ENCODE data around the gene AGAP3.

AGAP3 gene

DNA sequence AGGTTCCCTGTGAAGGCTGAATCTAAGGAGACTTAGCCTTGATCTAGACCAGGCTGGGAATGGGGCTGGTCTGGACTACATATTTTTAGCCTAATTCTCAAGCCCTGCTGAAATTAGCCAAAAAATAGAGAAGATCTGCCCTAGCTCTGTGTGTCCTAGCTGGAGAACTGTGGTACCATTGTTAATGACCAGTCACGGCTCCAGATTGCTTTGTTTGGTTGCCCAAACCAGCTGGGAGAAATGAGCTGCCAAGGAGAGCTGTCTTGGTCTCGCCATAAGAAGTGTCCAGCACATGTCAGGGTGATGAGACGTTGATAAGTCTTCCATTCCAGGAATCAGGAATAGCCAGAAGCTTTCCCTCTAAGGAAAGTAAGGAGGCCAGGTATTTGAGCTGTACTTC is 60.5 kb downstream of the AGAP3 start:
- FAIRE-seq (no peak), DNase-seq (ENCODE audit: insufficient read length, low spot score) (no peak)
- no peak for TF ChIP-seq CTCF (IDR thresholded peaks at IDR 0.05; ENCODE audit: insufficient read depth, missing control alignments)

DNA sequence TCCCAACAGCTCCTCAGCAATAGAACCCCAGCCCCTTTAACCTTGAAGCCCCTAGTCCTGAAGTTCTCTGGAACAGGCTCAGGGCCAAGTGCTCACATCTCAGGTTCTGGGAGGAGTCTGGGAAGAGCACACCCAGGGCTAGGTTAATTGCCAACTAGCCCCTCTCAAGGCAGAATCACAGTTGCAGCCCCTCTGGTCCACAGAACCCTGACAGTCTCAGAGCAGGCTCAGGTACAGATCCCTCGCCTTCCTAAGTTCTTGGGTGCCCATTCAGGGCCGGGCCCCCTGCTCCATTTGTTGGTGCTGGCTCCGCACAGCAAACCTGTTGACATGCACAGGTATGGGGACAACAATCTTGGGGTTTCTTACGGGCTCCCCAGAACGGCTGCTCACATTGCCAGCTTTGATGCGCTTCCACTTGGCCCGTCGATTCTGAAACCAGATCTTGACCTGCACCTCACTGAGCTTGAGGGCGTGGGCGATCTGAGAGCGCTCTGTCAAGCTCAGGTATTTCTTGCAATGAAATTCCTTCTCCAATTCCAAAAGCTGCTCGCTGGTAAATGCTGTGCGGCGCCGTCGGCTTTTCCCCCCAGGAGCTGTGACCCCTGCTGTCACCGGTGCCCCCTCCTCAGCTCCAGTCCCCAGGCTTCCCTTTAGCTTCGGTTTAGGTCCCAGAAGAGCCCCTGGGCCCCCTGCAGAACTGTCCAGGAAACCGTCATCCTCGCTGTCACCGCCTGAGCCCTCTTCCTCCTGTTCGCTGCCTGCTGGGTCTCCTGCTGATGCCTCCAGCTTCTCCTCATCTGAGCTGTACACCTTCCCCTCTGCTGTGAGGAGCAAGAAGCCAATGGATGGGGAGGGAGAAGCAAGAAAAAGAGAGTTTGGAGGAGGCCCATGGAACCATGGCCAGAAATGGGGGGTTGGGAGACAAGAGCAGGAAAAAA is 62.3 kb downstream of the AGAP3 start:
- TF ChIP-seq CTCF (IDR thresholded peaks at IDR 0.05; ENCODE audit: insufficient read depth, missing control alignments), result no peak
- FAIRE-seq, result no peak
- DNase-seq (ENCODE audit: insufficient read length, low spot score), result no peak

DNA sequence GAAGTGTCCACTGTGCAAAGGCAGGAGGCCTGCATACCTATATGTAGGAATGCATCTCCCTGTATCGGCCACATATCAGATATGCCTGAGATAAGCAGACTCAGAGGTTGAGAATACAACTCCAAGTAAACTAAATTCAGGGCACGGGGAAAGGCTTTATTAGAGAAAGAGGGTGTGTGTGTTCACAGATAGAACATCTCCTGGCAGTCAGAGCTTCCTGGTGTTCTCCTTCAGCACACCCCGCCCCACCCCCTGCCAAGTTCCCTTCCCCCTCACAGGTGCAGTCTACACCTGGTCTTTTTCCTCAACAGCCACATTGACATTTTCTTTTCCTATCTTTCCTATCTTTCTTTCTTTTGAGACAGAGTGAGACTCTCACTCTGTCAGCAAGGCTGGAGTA is 64.1 kb downstream of the AGAP3 start:
- FAIRE-seq (no peak), DNase-seq (ENCODE audit: insufficient read length, low spot score) (no peak)
- TF ChIP-seq CTCF (IDR thresholded peaks at IDR 0.05; ENCODE audit: insufficient read depth, missing control alignments), result no peak

GRCh38 chr7:151152643-151153513 is 66.6 kb downstream of the AGAP3 start:
- DNase-seq (ENCODE audit: insufficient read length, low spot score) (no peak), FAIRE-seq (no peak)
- no peak for TF ChIP-seq CTCF (IDR thresholded peaks at IDR 0.05; ENCODE audit: insufficient read depth, missing control alignments)

DNA sequence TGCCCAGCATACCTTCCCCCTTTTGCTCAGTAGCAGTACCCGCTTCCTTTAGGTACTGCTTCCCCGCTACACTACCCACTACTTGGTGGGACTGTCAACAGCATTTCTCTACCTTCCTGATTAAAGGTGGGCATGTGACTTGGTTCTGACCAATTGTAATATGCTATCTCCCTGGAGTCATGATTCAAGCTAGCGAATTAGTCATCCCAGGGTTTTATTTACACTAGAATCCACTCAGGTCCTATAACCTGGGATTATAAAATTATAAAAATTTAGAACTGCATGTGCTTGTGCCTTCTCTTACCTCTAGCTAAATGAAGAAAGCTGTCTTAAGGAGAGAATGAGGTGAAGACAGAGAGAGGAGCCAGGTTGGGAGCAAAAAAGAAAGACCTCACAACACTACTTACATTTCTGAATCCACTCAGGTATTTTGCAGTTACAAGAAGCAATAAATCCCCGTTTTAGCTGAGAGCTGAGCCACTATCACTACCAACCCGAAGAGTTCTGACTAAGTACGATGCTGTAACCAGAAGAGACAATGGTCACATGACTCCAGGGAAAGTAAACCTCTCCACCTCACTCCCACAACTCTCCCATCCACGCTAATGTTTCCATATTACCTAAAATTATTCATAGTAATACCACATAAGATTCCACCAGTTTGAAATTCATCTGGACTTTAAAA is 71.5 kb downstream of the AGAP3 start:
- no peak for TF ChIP-seq CTCF (IDR thresholded peaks at IDR 0.05; ENCODE audit: insufficient read depth, missing control alignments)
- FAIRE-seq, result no peak
- no peak for DNase-seq (ENCODE audit: insufficient read length, low spot score)

DNA sequence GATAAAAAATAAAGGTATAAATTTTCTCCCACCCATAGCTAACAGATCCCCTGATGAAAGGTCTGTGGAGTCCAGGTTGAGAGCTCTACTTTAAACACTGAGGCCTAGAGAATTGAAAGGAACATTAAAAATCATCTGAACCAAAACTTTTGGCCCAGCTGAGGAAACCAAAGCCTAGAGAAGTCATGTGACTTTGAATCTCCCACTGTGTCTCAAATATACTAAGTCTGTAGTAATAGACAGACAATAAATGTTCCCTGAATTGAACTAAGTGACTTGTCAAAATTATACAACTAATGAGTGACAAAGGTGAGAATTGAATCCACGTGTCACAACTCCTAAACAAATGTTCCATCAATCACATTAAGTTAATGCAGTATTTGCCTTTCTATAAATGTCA is 75.5 kb downstream of the AGAP3 start:
- FAIRE-seq (no peak), DNase-seq (ENCODE audit: insufficient read length, low spot score) (no peak)
- TF ChIP-seq CTCF (IDR thresholded peaks at IDR 0.05; ENCODE audit: insufficient read depth, missing control alignments), result no peak

Measured in D721Med (cell line).